Neuronal stem cell (in vitro differentiated cells): Measurements from ENCODE around the gene TRIM8.

Experiments
- DNase-seq: peaks from one replicate; pipeline ENCODE4 v3.0.0-alpha.2; 2013; ENCODE audit warnings: low spot score
- H2AFZ ChIP-seq: one replicate; pipeline ENCODE4 v1.6.1; 2013; ENCODE audit warnings: mild to moderate bottlenecking, low read length, inconsistent platforms
- H2AK5ac ChIP-seq: 2 replicates; pipeline ENCODE4 v1.6.1; 2013; ENCODE audit warnings: low read depth, mild to moderate bottlenecking, inconsistent platforms, low read length, moderate library complexity, mixed read lengths
- H2BK120ac ChIP-seq: 2 replicates; pipeline ENCODE4 v1.6.1; 2013; ENCODE audit warnings: low read depth, mild to moderate bottlenecking, inconsistent platforms, low read length, moderate library complexity, mixed read lengths
- H2BK12ac ChIP-seq: one replicate; pipeline ENCODE4 v1.6.1; 2013; ENCODE audit warnings: low read length, inconsistent platforms
- H2BK15ac ChIP-seq: 2 replicates; pipeline ENCODE4 v1.6.1; 2013; ENCODE audit warnings: mild to moderate bottlenecking, low read length, inconsistent platforms, mixed read lengths
- H2BK5ac ChIP-seq: one replicate; pipeline ENCODE4 v1.6.1; 2013; ENCODE audit warnings: inconsistent platforms, mild to moderate bottlenecking, low read length, moderate library complexity
- H3K14ac ChIP-seq: one replicate; pipeline ENCODE4 v1.6.1; 2013; ENCODE audit warnings: low read length, inconsistent platforms
- H3K18ac ChIP-seq: 2 replicates; pipeline ENCODE4 v1.6.1; 2013; ENCODE audit warnings: low read length, inconsistent platforms
- H3K23ac ChIP-seq: 2 replicates; pipeline ENCODE4 v1.6.1; 2013; ENCODE audit warnings: low read depth, mild to moderate bottlenecking, mixed read lengths, low read length, inconsistent platforms; ENCODE audit not compliant: poor library complexity
- H3K27ac ChIP-seq: replicated peaks from 3 replicates; pipeline ENCODE4 v1.5.1; 2013; ENCODE audit warnings: low read length, inconsistent platforms
- H3K27me3 ChIP-seq, 3 experiments: 2 replicates each; pipeline ENCODE4 v1.6.1; 2013; ENCODE audit warnings: low read length in 3 of 3, mild to moderate bottlenecking in 2 of 3, inconsistent platforms in 1 of 3, low read depth in 1 of 3, mixed read lengths in 1 of 3, moderate library complexity in 1 of 3; ENCODE audit not compliant: control insufficient read depth in 3 of 3, insufficient read depth in 3 of 3
- H3K36me3 ChIP-seq, 2 donors: replicated peaks in 1 of 2; 2 replicates each; pipeline ENCODE4 v1.6.1; 2013; ENCODE audit warnings: low read length in 2 of 2; ENCODE audit not compliant: control insufficient read depth in 2 of 2, insufficient read depth in 2 of 2
- H3K4ac ChIP-seq: 2 replicates; pipeline ENCODE4 v1.6.1; 2013; ENCODE audit warnings: inconsistent platforms, mild to moderate bottlenecking, low read length, moderate library complexity
- H3K4me1 ChIP-seq, 2 donors: 1 replicate in 1 of 2; 2 replicates in 1 of 2; pipeline ENCODE4 v1.6.1; 2013; ENCODE audit warnings: low read length in 2 of 2, low read depth in 1 of 2; ENCODE audit not compliant: control insufficient read depth in 2 of 2, insufficient read depth in 1 of 2
- H3K4me2 ChIP-seq: one replicate; pipeline ENCODE4 v1.6.1; 2013; ENCODE audit warnings: mild to moderate bottlenecking, low read length, inconsistent platforms; ENCODE audit not compliant: insufficient read depth, poor library complexity, severe bottlenecking
- H3K4me3 ChIP-seq, 2 donors: 2 replicates each; pipeline ENCODE4 v1.5.1; 2013; ENCODE audit warnings: low read length in 2 of 2, mild to moderate bottlenecking in 2 of 2, inconsistent platforms in 1 of 2, moderate library complexity in 1 of 2
- H3K79me1 ChIP-seq: one replicate; pipeline ENCODE4 v1.6.1; 2013; ENCODE audit warnings: low read depth, mild to moderate bottlenecking, inconsistent platforms, low read length, moderate library complexity
- H3K9ac ChIP-seq: one replicate; pipeline ENCODE4 v1.6.1; 2013; ENCODE audit warnings: mild to moderate bottlenecking, low read depth, low read length, inconsistent platforms; ENCODE audit not compliant: poor library complexity
- H3K9me3 ChIP-seq, 2 donors: replicated peaks in 1 of 2; 2 replicates each; pipeline versions ENCODE3 to v1.6.1; 2013; ENCODE audit warnings: low read length in 2 of 2, mild to moderate bottlenecking in 2 of 2, inconsistent platforms in 1 of 2, low read depth in 1 of 2, mixed read lengths in 1 of 2, moderate library complexity in 1 of 2; ENCODE audit not compliant: control insufficient read depth in 2 of 2, insufficient read depth in 1 of 2
- H4K8ac ChIP-seq: one replicate; pipeline ENCODE4 v1.6.1; 2013; ENCODE audit warnings: low read depth, mild to moderate bottlenecking, inconsistent platforms, low read length, moderate library complexity
- H4K91ac ChIP-seq: one replicate; pipeline ENCODE4 v1.6.1; 2013; ENCODE audit warnings: low read length, low read depth, mild to moderate bottlenecking, inconsistent platforms; ENCODE audit not compliant: poor library complexity
- WGBS, 2 donors: extraction: QIAGEN DNeasy Blood & Tissue Kit; methylation state at CpG; one replicate each; pipeline ENCODE4 v1.1.7; 2013; ENCODE audit warnings: missing lambda C conversion rate in 2 of 2, mixed read lengths in 1 of 2; ENCODE audit not compliant: insufficient read length in 2 of 2, insufficient replicate concordance in 1 of 2; ENCODE audit errors: extremely low coverage in 2 of 2; 5-methylcytosine and 5-hydroxymethylcytosine counted together

TRIM8 gene

DNA sequence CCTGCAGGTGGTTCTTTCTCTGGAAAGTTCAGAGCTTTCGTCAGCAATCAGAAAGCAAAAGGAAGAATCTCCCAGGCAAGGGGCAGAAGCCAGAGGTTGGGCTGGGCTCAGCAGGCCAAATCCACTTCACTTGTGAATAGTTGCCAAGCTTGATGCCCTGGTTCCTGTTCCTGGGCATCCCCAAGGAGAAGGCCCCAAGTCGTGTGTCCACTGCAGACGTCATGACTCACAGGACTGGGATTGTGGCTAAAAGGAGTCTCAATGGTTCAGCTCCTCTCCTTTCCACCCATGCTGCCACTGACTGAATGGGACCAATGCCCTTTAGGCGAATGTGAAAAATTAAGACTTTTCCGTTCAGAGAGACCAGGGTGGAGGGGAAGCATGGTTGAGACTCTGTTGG, 38.6 kb upstream of the TRIM8 start:
- no peak overlapping the region for H2BK120ac ChIP-seq
- H4K8ac ChIP-seq = no peak overlapping the region
- no peak for DNase-seq
- no peak overlapping the region for H3K9ac ChIP-seq
- no peak overlapping the region for H2AFZ ChIP-seq
- H3K36me3 ChIP-seq = peaks cover 29 to 51% of the 10 kb centered on the region in 2 donors
- H3K9me3 ChIP-seq = no peaks in the 10 kb centered on the region
- no peak overlapping the region for H3K18ac ChIP-seq
- H4K91ac ChIP-seq = no peak overlapping the region
- no CpG with 5 or more reads among the region's 5 CpGs for WGBS, 2 donors
- no peak overlapping the region for H2BK15ac ChIP-seq
- H3K79me1 ChIP-seq = no peaks in the 10 kb centered on the region
- no peak overlapping the region for H2BK12ac ChIP-seq
- H2BK5ac ChIP-seq = no peak overlapping the region
- no peaks in the 10 kb centered on the region for H3K4me1 ChIP-seq
- H3K4me2 ChIP-seq = no peak overlapping the region
- H3K27me3 ChIP-seq = no peaks in the 10 kb centered on the region
- no peak overlapping the region for H3K27ac ChIP-seq
- H3K4me3 ChIP-seq = no peak overlapping the region
- no peak overlapping the region for H3K14ac ChIP-seq
- no peak overlapping the region for H3K4ac ChIP-seq
- H2AK5ac ChIP-seq = no peak overlapping the region
- H3K23ac ChIP-seq = no peak overlapping the region

- Histone ChIP-seq H2BK15ac (no peak overlapping the region), H3K9ac (no peak overlapping the region), H3K79me1 (no peaks in the 10 kb centered on the region), H3K18ac (no peak overlapping the region), H4K91ac (no peak overlapping the region), H2BK5ac (no peak overlapping the region), H3K36me3 (peaks cover 16 to 29% of the 10 kb centered on the region in 2 donors), H3K23ac (no peak overlapping the region), H3K4me3 (no peak overlapping the region), H3K4me2 (no peak overlapping the region), H3K4ac (no peak overlapping the region), H4K8ac (no peak overlapping the region), H3K9me3 (no peaks in the 10 kb centered on the region), H3K14ac (no peak overlapping the region), H2AK5ac (no peak overlapping the region), H2AFZ (no peak overlapping the region), H3K27me3 (no peaks in the 10 kb centered on the region), H2BK120ac (no peak overlapping the region), H2BK12ac (no peak overlapping the region), H3K4me1 (peaks cover 0 to 19% of the 10 kb centered on the region in 2 donors), H3K27ac (no peak overlapping the region)
- DNase-seq = no peak
- no CpG with 5 or more reads among the region's 2 CpGs for WGBS, 2 donors
Measured at GRCh38 chr10:102608487-102608886, 35.8 kb upstream of the TRIM8 start.

DNA sequence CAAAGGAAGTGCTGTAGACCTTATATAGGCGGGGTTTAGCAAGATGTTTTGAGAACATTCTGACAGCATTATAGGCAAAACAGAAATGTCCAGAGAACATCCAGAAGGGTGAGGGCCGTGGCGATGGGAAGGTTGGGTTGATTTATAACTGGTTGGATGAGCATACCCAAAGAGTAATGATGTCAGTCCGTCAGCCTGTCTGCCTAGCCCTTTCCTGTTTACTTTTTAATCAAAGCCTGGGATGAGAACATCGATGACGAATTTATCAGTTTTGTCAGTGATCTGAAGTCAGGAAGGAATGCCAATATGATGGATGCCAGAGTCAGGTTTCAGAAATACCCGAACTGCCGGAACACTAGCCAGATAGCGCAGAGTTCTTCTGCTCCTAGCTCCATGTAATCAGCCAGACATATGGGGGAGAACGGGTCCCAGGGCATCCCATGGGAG, 33.8 kb upstream of the TRIM8 start:
- Histone ChIP-seq H2BK12ac (no peak overlapping the region), H3K14ac (no peak overlapping the region), H3K23ac (no peak overlapping the region), H2AFZ (no peak overlapping the region), H2AK5ac (no peak overlapping the region), H3K9ac (no peak overlapping the region), H3K9me3 (no peaks in the 10 kb centered on the region), H3K27ac (no peak overlapping the region), H3K4me1 (peaks cover 0 to 23% of the 10 kb centered on the region in 2 donors), H3K4me3 (no peak overlapping the region), H4K8ac (no peak overlapping the region), H3K4me2 (no peak overlapping the region), H2BK120ac (no peak overlapping the region), H3K79me1 (no peaks in the 10 kb centered on the region), H3K4ac (no peak overlapping the region), H2BK15ac (no peak overlapping the region), H4K91ac (no peak overlapping the region), H3K36me3 (peaks cover 14 to 23% of the 10 kb centered on the region in 2 donors), H3K27me3 (no peaks in the 10 kb centered on the region), H3K18ac (no peak overlapping the region), H2BK5ac (no peak overlapping the region)
- WGBS, 2 donors = no CpG with 5 or more reads among the region's 10 CpGs
- no peak for DNase-seq

DNA sequence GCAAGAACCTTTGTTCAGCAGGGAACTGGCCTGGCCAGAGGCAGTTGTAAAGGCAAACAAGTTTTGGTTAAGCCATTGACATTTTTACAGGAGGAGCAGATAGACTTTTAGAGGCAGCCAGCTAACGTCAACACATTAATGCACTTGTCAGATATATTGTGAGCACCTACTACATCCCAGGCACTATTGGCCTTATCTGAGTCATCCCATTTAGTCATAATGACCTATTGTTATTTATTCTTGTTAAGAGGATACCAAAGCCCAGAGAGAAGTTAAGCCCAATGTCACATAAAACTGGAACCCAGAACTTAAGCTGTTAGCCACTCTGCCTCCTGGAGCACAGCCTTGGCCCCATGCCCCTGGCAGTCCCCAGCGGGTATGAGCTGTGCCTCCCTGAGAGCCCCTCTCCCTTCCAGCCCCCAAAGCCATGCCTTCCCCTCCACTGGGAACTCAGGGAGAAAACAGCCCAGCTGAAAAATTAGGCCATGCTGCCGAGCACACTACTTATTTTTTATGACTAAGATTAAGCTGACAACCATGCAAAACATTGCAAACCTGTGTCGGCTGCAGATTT, 32.7 kb upstream of the TRIM8 start:
- no peak overlapping the region for H2BK120ac ChIP-seq
- H3K4me3 ChIP-seq = no peak overlapping the region
- H3K4ac ChIP-seq = no peak overlapping the region
- WGBS, 2 donors = no CpG with 5 or more reads among the region's 4 CpGs
- H2BK5ac ChIP-seq = no peak overlapping the region
- no peak overlapping the region for H3K18ac ChIP-seq
- no peaks in the 10 kb centered on the region for H3K9me3 ChIP-seq
- H3K27me3 ChIP-seq = no peaks in the 10 kb centered on the region
- peaks cover 0 to 23% of the 10 kb centered on the region in 2 donors for H3K4me1 ChIP-seq
- H3K4me2 ChIP-seq = no peak overlapping the region
- no peak overlapping the region for H4K91ac ChIP-seq
- H3K36me3 ChIP-seq = peaks cover 12 to 24% of the 10 kb centered on the region in 2 donors
- H3K27ac ChIP-seq = no peak overlapping the region
- H3K23ac ChIP-seq = no peak overlapping the region
- no peak overlapping the region for H3K9ac ChIP-seq
- H2AFZ ChIP-seq = no peak overlapping the region
- no peak overlapping the region for H4K8ac ChIP-seq
- no peak for DNase-seq
- no peaks in the 10 kb centered on the region for H3K79me1 ChIP-seq
- H2BK15ac ChIP-seq = no peak overlapping the region
- no peak overlapping the region for H2AK5ac ChIP-seq
- no peak overlapping the region for H3K14ac ChIP-seq
- no peak overlapping the region for H2BK12ac ChIP-seq
